ENCODE measurements around the gene RASA1. TPM values are rescaled to one million over a fixed set of nuclear protein-coding genes. Genes with fewer than 3 reads are reported as not detected.

The RASA1 gene
- total RNA-seq, 1 experiment from 2014 or later: 40.1 TPM

DNA sequence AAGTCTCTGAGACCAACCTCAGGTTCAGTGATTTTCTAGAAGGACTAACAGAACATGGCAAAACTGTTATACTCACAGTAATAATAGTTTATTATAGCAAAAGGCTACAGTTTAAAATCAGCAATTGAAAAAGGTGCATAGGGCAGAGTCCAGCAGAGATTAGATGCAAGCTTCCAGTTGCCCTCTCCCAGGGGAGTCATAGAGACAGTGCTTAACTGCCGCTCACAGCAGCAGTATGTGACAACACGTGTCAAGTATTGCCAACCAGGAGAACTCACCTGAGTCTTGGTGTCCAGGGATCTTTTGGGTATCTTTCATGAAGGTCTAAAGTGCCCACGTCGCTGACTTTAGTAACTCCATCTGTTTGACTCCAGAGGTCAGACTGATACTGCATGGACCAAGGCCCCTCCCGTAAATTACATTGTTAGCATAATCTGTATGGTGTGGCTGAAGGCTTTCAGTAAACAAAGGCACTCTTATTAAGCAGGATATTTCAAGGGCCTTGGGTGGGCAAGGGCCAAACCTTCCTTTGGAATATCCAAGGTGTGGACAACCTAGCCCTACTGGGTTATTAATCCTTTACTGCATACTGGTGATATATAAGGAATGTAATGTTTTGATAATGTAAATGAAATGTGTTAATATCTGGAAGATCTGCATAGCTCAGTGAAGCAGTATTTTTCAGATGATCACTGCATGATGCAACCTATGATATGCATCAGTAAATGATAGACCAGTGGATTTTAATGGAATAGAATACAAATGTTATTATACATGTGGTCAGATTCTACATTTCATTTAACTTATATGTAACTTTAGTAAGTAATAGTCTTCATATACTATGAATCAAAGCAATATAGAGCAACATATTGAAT lies 44.0 kb downstream of the RASA1 start:
- no peaks in the 10 kb centered on the region for H3K9me3 ChIP-seq (ENCODE audit: low read length)
- peaks cover 7% of the 10 kb centered on the region; the same call in 1 of the 2 replicates for H4K20me1 ChIP-seq (ENCODE audit: low read length)
- H3K36me3 ChIP-seq (ENCODE audit: low read depth, low read length): peaks cover 4% of the 10 kb centered on the region; the same call in 1 of the 2 replicates
- no peak for DNase-seq
- intact Hi-C loops (cut with micrococcal nuclease): no loop called here
- H3K4me1 ChIP-seq (ENCODE audit: insufficient read depth, low read length): no peaks in the 10 kb centered on the region
- no peak overlapping the region for H2AFZ ChIP-seq (ENCODE audit: low read length)
- TF ChIP-seq EZH2phosphoT487 (IDR thresholded peaks at IDR 0.05; ENCODE audit: borderline replicate concordance, low read length): no peak
- TF ChIP-seq EZH2 (IDR thresholded peaks at IDR 0.05; ENCODE audit: low read length, unreplicated experiment): no peak
- TF ChIP-seq, protein P1, sequence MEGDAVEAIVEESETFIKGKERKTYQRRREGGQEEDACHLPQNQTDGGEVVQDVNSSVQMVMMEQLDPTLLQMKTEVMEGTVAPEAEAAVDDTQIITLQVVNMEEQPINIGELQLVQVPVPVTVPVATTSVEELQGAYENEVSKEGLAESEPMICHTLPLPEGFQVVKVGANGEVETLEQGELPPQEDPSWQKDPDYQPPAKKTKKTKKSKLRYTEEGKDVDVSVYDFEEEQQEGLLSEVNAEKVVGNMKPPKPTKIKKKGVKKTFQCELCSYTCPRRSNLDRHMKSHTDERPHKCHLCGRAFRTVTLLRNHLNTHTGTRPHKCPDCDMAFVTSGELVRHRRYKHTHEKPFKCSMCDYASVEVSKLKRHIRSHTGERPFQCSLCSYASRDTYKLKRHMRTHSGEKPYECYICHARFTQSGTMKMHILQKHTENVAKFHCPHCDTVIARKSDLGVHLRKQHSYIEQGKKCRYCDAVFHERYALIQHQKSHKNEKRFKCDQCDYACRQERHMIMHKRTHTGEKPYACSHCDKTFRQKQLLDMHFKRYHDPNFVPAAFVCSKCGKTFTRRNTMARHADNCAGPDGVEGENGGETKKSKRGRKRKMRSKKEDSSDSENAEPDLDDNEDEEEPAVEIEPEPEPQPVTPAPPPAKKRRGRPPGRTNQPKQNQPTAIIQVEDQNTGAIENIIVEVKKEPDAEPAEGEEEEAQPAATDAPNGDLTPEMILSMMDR (conservative IDR thresholded peaks at IDR 0.05; ENCODE audit: low read depth, low read length): no peak
- H3K9ac ChIP-seq (ENCODE audit: low read length): no peak overlapping the region
- H3K27me3 ChIP-seq (ENCODE audit: low read length): no peaks in the 10 kb centered on the region
- H3K9me2 ChIP-seq (replicated peaks; ENCODE audit: low read length): no peaks in the 10 kb centered on the region
- no TSS peak for BruUV-seq (replicated peaks)
- no peak for ATAC-seq
- no peak overlapping the region for H3K27ac ChIP-seq (ENCODE audit: low read length)
- peaks cover 92% of the 10 kb centered on the region for H3K79me2 ChIP-seq (ENCODE audit: low read length)
- H3K4me3 ChIP-seq (ENCODE audit: low read length): no peak overlapping the region
- POLR2A ChIA-PET (ENCODE audit: unreplicated experiment): no interaction called here
- CTCF ChIA-PET: interaction anchor here (0.6 kb wide), 1 partner anchor 89 kb away, joined by 8 read pairs; no protein-coding TSS in a partner anchor
- no peaks in the 10 kb centered on the region for H3F3A ChIP-seq (ENCODE audit: low read length, unreplicated experiment)
- H3K4me2 ChIP-seq (ENCODE audit: low read length): no peak overlapping the region

DNA sequence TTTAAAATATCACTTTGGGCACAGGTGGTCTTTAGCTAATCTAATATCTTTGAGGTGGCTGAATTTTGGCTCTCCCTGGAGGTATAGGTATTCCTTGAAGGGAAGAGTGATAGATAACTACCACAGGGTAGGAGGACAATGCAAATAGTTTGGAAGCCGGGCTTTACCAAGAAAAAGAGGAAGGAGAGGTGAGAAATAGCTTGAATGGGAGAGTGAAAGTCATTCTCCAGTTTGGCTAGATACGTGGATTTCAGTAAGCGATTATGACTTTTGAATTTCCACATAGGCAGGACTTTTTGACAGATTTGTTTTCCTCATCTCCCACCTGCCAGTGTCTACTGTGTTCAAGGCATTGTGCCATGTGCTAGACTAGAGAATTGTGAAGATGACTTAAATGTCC lies 45.5 kb downstream of the RASA1 start:
- Histone ChIP-seq H3K36me3 (ENCODE audit: low read depth, low read length) (0 out of 2 replicates have a peak, but pooled peaks cover 4% of the 10 kb centered on the region), H3K9ac (ENCODE audit: low read length) (no peak overlapping the region), H3K9me2 (replicated peaks; ENCODE audit: low read length) (no peaks in the 10 kb centered on the region), H3K4me1 (ENCODE audit: insufficient read depth, low read length) (no peaks in the 10 kb centered on the region), H3K27me3 (ENCODE audit: low read length) (no peaks in the 10 kb centered on the region), H3K4me2 (ENCODE audit: low read length) (no peak overlapping the region), H3K9me3 (ENCODE audit: low read length) (no peaks in the 10 kb centered on the region), H4K20me1 (ENCODE audit: low read length) (peaks cover 7% of the 10 kb centered on the region; the same call in 1 of the 2 replicates), H2AFZ (ENCODE audit: low read length) (no peak overlapping the region), H3K27ac (ENCODE audit: low read length) (no peak overlapping the region), H3K79me2 (ENCODE audit: low read length) (peaks cover 94% of the 10 kb centered on the region), H3K4me3 (ENCODE audit: low read length) (no peak overlapping the region), H3F3A (ENCODE audit: low read length, unreplicated experiment) (no peaks in the 10 kb centered on the region)
- POLR2A ChIA-PET (ENCODE audit: unreplicated experiment): no interaction called here
- BruUV-seq (replicated peaks): no TSS peak
- intact Hi-C loops (cut with micrococcal nuclease): no loop called here
- ATAC-seq (no peak), DNase-seq (no peak)
- CTCF ChIA-PET: no interaction called here
- TF ChIP-seq EZH2phosphoT487 (IDR thresholded peaks at IDR 0.05; ENCODE audit: borderline replicate concordance, low read length) (no peak), EZH2 (IDR thresholded peaks at IDR 0.05; ENCODE audit: low read length, unreplicated experiment) (no peak)
- TF ChIP-seq, protein P1 (conservative IDR thresholded peaks at IDR 0.05; ENCODE audit: low read depth, low read length): no peak

DNA sequence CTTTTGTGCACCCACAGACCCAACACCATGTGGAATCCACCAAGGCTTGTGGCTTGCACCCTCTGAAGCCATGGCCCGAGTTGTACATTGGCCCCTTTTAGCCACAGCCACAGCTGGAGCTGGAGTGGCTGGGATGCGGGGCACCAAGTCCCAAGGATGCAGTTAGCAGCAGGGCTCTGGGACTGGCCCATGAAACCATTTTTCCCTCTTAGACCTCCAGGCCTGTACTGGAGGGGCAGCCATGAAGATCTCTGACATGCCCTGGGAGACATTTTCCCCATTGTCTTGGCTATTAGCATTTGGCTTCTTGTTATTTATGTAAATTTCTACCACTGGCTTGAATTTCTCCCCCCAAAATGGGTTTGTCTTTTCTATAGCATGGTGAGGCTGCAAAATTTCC lies 51.8 kb downstream of the RASA1 start:
- no peak overlapping the region for H3K27ac ChIP-seq (ENCODE audit: low read length)
- CTCF ChIA-PET: no interaction called here
- H3K9me2 ChIP-seq (replicated peaks; ENCODE audit: low read length): no peaks in the 10 kb centered on the region
- H4K20me1 ChIP-seq (ENCODE audit: low read length): peaks cover 14% of the 10 kb centered on the region; the same call in 1 of the 2 replicates
- H3K36me3 ChIP-seq (ENCODE audit: low read depth, low read length): peaks cover 15% of the 10 kb centered on the region
- H3K4me3 ChIP-seq (ENCODE audit: low read length): no peak overlapping the region
- peaks cover 93% of the 10 kb centered on the region for H3K79me2 ChIP-seq (ENCODE audit: low read length)
- no peak for DNase-seq
- H3K4me1 ChIP-seq (ENCODE audit: insufficient read depth, low read length): no peaks in the 10 kb centered on the region
- H2AFZ ChIP-seq (ENCODE audit: low read length): no peak overlapping the region
- no peak for ATAC-seq
- TF ChIP-seq EZH2phosphoT487 (IDR thresholded peaks at IDR 0.05; ENCODE audit: borderline replicate concordance, low read length) (no peak), EZH2 (IDR thresholded peaks at IDR 0.05; ENCODE audit: low read length, unreplicated experiment) (no peak)
- TF ChIP-seq, protein P1 (conservative IDR thresholded peaks at IDR 0.05; ENCODE audit: low read depth, low read length): no peak
- POLR2A ChIA-PET (ENCODE audit: unreplicated experiment): no interaction called here
- no peaks in the 10 kb centered on the region for H3K27me3 ChIP-seq (ENCODE audit: low read length)
- no peaks in the 10 kb centered on the region for H3F3A ChIP-seq (ENCODE audit: low read length, unreplicated experiment)
- intact Hi-C loops (cut with micrococcal nuclease): no loop called here
- H3K4me2 ChIP-seq (ENCODE audit: low read length): no peak overlapping the region
- no peak overlapping the region for H3K9ac ChIP-seq (ENCODE audit: low read length)
- BruUV-seq (replicated peaks): no TSS peak
- no peaks in the 10 kb centered on the region for H3K9me3 ChIP-seq (ENCODE audit: low read length)

Measured in PC-3 (cell line).